ENCODE results near the gene ING1. TPM values are rescaled to one million over a fixed set of nuclear protein-coding genes. Genes with fewer than 3 reads are reported as not detected.

ING1 gene
- total RNA-seq, 1 experiment from 2014 or later = 22.0 TPM

DNA sequence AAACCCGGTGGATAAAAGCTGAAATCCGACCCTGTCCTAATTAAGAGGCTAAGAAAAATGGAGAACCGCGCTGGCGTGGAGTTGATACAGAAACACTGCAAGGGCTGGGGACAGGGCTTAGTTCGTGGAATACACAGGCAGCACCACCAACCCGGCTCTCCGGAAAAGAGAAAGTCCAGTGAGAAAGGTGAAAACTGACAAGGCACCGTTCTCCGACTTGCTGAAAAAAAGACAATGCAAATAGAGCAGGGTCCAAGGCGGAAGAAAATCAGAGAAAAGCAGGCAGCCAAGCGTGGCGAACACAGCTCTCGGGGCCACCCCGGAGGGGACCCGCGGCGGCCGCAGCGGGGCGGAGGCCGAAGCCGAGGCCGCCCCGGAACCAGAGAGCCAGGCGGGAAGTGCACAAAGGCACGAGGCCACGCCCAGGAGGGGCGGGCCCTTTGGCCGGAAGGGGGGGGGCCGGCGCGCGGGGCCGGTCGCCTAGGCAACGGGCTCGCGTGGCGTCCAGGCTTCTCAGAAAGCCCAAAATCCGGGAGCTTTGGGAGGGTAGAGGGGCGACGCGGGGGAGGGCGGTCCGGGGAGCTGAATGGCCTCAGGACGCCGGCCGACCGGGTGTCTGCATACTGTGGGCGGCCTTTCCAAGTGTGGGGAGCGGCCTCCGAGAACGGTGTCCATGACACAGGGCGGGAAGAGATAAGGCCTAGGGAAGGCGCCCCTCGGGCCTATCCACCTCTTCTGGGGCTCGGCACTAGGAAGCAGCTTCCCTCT lies 1.2 kb upstream of the ING1 start:
- Histone ChIP-seq H3K27me3 (replicated peaks; ENCODE audit: insufficient read depth, low read depth, low read length, poor library complexity) (no peaks in the 10 kb centered on the region), H3K9me3 (ENCODE audit: low read depth, low read length, poor library complexity, severe bottlenecking) (no peaks in the 10 kb centered on the region), H3K4me3 (ENCODE audit: low read depth, low read length, poor library complexity, severe bottlenecking) (peak overlapping the region; percentile 95), H3K36me3 (ENCODE audit: insufficient read depth, low read length, poor library complexity, severe bottlenecking) (no peaks in the 10 kb centered on the region), H3K27ac (ENCODE audit: low read depth, low read length, poor library complexity, severe bottlenecking) (peak overlapping the region; percentile 99), H3K4me1 (ENCODE audit: insufficient read depth, low read length, poor library complexity, severe bottlenecking) (peaks cover 4% of the 10 kb centered on the region)
- TF ChIP-seq, protein P1, sequence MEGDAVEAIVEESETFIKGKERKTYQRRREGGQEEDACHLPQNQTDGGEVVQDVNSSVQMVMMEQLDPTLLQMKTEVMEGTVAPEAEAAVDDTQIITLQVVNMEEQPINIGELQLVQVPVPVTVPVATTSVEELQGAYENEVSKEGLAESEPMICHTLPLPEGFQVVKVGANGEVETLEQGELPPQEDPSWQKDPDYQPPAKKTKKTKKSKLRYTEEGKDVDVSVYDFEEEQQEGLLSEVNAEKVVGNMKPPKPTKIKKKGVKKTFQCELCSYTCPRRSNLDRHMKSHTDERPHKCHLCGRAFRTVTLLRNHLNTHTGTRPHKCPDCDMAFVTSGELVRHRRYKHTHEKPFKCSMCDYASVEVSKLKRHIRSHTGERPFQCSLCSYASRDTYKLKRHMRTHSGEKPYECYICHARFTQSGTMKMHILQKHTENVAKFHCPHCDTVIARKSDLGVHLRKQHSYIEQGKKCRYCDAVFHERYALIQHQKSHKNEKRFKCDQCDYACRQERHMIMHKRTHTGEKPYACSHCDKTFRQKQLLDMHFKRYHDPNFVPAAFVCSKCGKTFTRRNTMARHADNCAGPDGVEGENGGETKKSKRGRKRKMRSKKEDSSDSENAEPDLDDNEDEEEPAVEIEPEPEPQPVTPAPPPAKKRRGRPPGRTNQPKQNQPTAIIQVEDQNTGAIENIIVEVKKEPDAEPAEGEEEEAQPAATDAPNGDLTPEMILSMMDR (conservative IDR thresholded peaks at IDR 0.05; ENCODE audit: low read depth, low read length) = no peak
- no peak for TF ChIP-seq EZH2 (IDR thresholded peaks at IDR 0.05; ENCODE audit: borderline replicate concordance, low read depth, low read length, poor library complexity, severe bottlenecking)
- peak; percentile 93 for DNase-seq (ENCODE audit: low spot score)
- intact Hi-C loops (cut with micrococcal nuclease; ENCODE audit: unreplicated experiment) = loop anchor here (10.0 kb wide), 2 partner anchors 387 to 487 kb away; no protein-coding TSS in a partner anchor
- ChIA-PET POLR2A (ENCODE audit: low non-redundant PET) (interaction anchor here (0.5 to 0.7 kb wide), 5 partner anchors 118 to 1567 kb away, joined by 3 to 6 read pairs (median 4); no protein-coding TSS in a partner anchor), CTCF (interaction anchor here (0.6 kb wide), 1 partner anchor 393 kb away, joined by 5 read pairs; no protein-coding TSS in a partner anchor)
- no TSS peak for BruUV-seq (replicated peaks)

DNA sequence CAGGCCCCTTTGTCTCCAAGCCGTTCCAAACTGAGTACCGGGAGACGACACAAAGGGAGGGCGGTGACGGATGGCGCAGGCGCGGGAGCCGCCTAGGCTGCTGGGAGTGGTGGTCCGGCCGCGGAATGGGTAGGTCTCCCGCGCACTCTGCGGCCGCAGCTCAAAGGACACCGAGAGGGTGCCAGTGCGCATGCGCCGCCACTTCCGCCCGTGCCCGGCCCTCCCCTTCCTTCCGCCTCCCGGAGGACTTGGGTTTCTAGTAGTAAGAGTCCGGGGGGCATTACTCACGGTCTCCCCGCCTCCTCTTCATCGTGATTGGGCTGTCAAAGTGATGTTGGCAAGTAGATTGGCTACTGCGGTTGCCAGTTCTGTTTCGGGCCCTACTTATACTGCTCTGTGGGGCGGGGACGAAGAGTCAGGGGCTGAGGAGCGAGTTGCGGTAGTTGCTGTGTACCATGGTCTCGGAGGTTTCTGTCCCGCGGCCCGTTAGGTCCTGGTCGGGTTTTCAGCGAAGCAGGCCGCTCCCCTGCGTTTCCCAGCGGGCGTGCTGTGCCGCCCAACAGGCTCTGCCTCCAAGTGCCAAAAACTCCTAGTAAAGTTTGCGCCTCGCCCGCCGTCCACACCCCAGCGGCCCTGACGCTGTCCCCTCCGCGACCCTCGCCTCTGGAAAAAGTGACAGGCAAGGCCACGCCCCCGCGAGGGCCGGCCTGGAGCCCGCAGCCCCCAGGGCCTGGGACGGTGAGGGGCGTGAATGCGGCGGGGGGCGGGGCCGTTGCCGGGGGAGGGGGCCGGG lies 455 bp upstream of the ING1 start:
- Histone ChIP-seq H3K27me3 (replicated peaks; ENCODE audit: insufficient read depth, low read depth, low read length, poor library complexity) (no peaks in the 10 kb centered on the region), H3K4me1 (ENCODE audit: insufficient read depth, low read length, poor library complexity, severe bottlenecking) (peaks cover 4% of the 10 kb centered on the region), H3K9me3 (ENCODE audit: low read depth, low read length, poor library complexity, severe bottlenecking) (no peaks in the 10 kb centered on the region), H3K27ac (ENCODE audit: low read depth, low read length, poor library complexity, severe bottlenecking) (peak overlapping the region; percentile 99), H3K36me3 (ENCODE audit: insufficient read depth, low read length, poor library complexity, severe bottlenecking) (no peaks in the 10 kb centered on the region), H3K4me3 (ENCODE audit: low read depth, low read length, poor library complexity, severe bottlenecking) (peak overlapping the region; percentile 95)
- peak; percentile 99 for DNase-seq (ENCODE audit: low spot score)
- ChIA-PET CTCF (interaction anchor here (0.6 kb wide), 1 partner anchor 394 kb away, joined by 5 read pairs; no protein-coding TSS in a partner anchor), POLR2A (ENCODE audit: low non-redundant PET) (interaction anchor here (0.5 to 0.6 kb wide), 4 partner anchors 119 to 1567 kb away, joined by 4 to 6 read pairs (median 4); no protein-coding TSS in a partner anchor)
- TF ChIP-seq EZH2 (IDR thresholded peaks at IDR 0.05; ENCODE audit: borderline replicate concordance, low read depth, low read length, poor library complexity, severe bottlenecking) = no peak
- TF ChIP-seq, protein P1 (conservative IDR thresholded peaks at IDR 0.05; ENCODE audit: low read depth, low read length) = no peak
- no TSS peak for BruUV-seq (replicated peaks)
- intact Hi-C loops (cut with micrococcal nuclease; ENCODE audit: unreplicated experiment) = loop anchor here (10.0 kb wide), 2 partner anchors 388 to 488 kb away; no protein-coding TSS in a partner anchor

DNA sequence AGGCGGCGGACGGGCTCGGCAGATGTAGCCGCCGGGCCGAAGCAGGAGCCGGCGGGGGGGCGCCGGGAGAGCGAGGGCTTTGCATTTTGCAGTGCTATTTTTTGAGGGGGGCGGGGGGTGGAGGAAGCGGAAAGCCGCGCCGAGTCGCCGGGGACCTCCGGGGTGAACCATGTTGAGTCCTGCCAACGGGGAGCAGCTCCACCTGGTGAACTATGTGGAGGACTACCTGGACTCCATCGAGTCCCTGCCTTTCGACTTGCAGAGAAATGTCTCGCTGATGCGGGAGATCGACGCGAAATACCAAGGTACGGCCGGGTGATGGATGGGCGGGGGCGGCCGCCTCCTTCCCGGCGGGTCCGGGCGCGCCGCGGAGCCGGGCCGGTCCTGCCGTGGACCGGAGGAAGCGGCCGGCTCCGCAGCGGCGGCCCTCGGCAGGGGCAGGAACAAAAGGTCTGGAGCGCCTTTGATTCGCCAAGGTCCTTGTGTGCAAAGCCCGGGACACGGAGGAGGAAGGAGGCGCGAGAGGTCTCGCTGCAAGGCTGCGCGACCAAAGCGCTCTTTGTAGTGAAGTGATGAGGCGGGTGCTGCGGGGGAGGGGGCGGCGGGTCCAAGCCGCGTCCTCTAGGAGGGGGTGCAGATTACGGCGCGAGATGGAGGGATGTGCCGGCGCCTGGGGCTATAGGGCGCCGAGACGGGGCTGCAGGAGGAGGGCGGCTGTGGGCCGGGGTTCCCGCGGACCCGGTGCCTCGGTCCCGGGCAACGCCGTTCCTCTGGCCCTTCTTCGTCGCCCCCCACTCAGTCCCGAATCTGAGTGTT lies 689 bp downstream of the ING1 start:
- Histone ChIP-seq H3K27ac (ENCODE audit: low read depth, low read length, poor library complexity, severe bottlenecking) (peak overlapping the region; percentile 99), H3K4me3 (ENCODE audit: low read depth, low read length, poor library complexity, severe bottlenecking) (peak overlapping the region; percentile 95), H3K4me1 (ENCODE audit: insufficient read depth, low read length, poor library complexity, severe bottlenecking) (peaks cover 4% of the 10 kb centered on the region), H3K9me3 (ENCODE audit: low read depth, low read length, poor library complexity, severe bottlenecking) (no peaks in the 10 kb centered on the region), H3K27me3 (replicated peaks; ENCODE audit: insufficient read depth, low read depth, low read length, poor library complexity) (no peaks in the 10 kb centered on the region), H3K36me3 (ENCODE audit: insufficient read depth, low read length, poor library complexity, severe bottlenecking) (no peaks in the 10 kb centered on the region)
- ChIA-PET POLR2A (ENCODE audit: low non-redundant PET) (no interaction called here), CTCF (no interaction called here)
- TF ChIP-seq EZH2 (IDR thresholded peaks at IDR 0.05; ENCODE audit: borderline replicate concordance, low read depth, low read length, poor library complexity, severe bottlenecking) = no peak
- TF ChIP-seq, protein P1 (conservative IDR thresholded peaks at IDR 0.05; ENCODE audit: low read depth, low read length) = no peak
- BruUV-seq (replicated peaks) = no TSS peak
- peak; percentile 39 for DNase-seq (ENCODE audit: low spot score)
- intact Hi-C loops (cut with micrococcal nuclease; ENCODE audit: unreplicated experiment) = loop anchor here (2.0 to 10.0 kb wide), 3 partner anchors 201 to 489 kb away; partner anchors contain the start of gene ANKRD10
